Endothelial cell of umbilical vein (primary cell): ENCODE data around the gene CNTROB. TPM values are rescaled to one million over a fixed set of nuclear protein-coding genes. Genes with fewer than 3 reads are reported as not detected.

ENCODE experiments used
- BruUV-seq: library from RNA; stranded (reverse); fragments of 400-500 nt; replicated peaks from 2 replicates; lab custom pipeline; 2021; lab: Mats Ljungman, UMichigan
- CTCF ChIA-PET: fragments of 300-600, 350-600 bp; sonication (Branson Sonifier 250); formaldehyde crosslinking; loops from one replicate; lab custom pipeline; 2021; ENCODE audit warnings: antibody characterized with exemption, inconsistent platforms; lab: Charles Lee
- POLR2A ChIA-PET: fragments of 300-600, 350-600 bp; sonication (Branson Sonifier 250); formaldehyde crosslinking; loops from one replicate; lab custom pipeline; 2021; ENCODE audit warnings: antibody characterized with exemption, inconsistent platforms; lab: Charles Lee
- DNase-seq: peaks from one replicate; pipeline ENCODE4 v3.0.0-alpha.2; 2011; ENCODE audit warnings: low read depth, low spot score
- FAIRE-seq: peaks from 2 replicates; lab custom pipeline; 2011; peaks lifted over from hg19 to GRCh38; lab: Jason Lieb, UNC
- H2AFZ ChIP-seq: 2 replicates; pipeline ENCODE4 v1.6.0; 2012; ENCODE audit warnings: low read depth, low read length, control low read depth, inconsistent platforms
- H3K27ac ChIP-seq: 2 replicates; pipeline ENCODE4 v1.5.1; 2011; ENCODE audit warnings: low read depth, mild to moderate bottlenecking, control low read depth, low read length, moderate library complexity; ENCODE audit not compliant: insufficient read depth
- H3K27me3 ChIP-seq, 2 experiments: 2 replicates each; pipeline versions ENCODE4 v1.6.0 to v1.6.1; 2011; ENCODE audit warnings: low read length in 2 of 2, mixed read lengths in 1 of 2; ENCODE audit not compliant: control insufficient read depth in 2 of 2, insufficient read depth in 2 of 2
- H3K36me3 ChIP-seq, 2 experiments: 2 replicates in 1 of 2; 3 replicates in 1 of 2; pipeline ENCODE4 v1.5.1; 2011; ENCODE audit warnings: low read length in 2 of 2, mild to moderate bottlenecking in 1 of 2, moderate library complexity in 1 of 2; ENCODE audit not compliant: control insufficient read depth in 2 of 2, insufficient read depth in 2 of 2; ENCODE audit errors: extremely low read depth in 1 of 2
- H3K4me1 ChIP-seq: 3 replicates; pipeline ENCODE4 v1.5.1; 2011; ENCODE audit warnings: mild to moderate bottlenecking, low read length; ENCODE audit not compliant: control insufficient read depth, insufficient read depth; ENCODE audit errors: extremely low read depth
- H3K4me2 ChIP-seq: 2 replicates; pipeline ENCODE4 v1.6.1; 2011; ENCODE audit warnings: low read length, control low read depth, mixed read lengths; ENCODE audit not compliant: insufficient read depth
- H3K4me3 ChIP-seq, 3 experiments: fragments of 200-600 bp in 1 of 3; sonication (generic), shearing (Covaris generic) in 1 of 3; replicated peaks in 1 of 3; 2 replicates each; pipeline ENCODE4 v1.5.1; 2011 to 2016; ENCODE audit warnings: control low read depth in 3 of 3, low read length in 3 of 3, mild to moderate bottlenecking in 2 of 3, inconsistent platforms in 1 of 3, low read depth in 1 of 3, moderate library complexity in 1 of 3; ENCODE audit not compliant: insufficient read depth in 1 of 3
- H3K79me2 ChIP-seq: 2 replicates; pipeline ENCODE4 v1.6.0; 2012; ENCODE audit warnings: low read length, inconsistent platforms; ENCODE audit not compliant: control insufficient read depth, insufficient read depth
- H3K9ac ChIP-seq: replicated peaks from 2 replicates; pipeline ENCODE3; 2011; ENCODE audit warnings: low read length, control low read depth; ENCODE audit not compliant: insufficient read depth; ENCODE audit errors: extremely low read depth
- H3K9me1 ChIP-seq: replicated peaks from 3 replicates; pipeline ENCODE4 v1.6.0; 2011; ENCODE audit warnings: mild to moderate bottlenecking, low read length; ENCODE audit not compliant: control insufficient read depth, insufficient read depth; ENCODE audit errors: extremely low read depth
- H3K9me3 ChIP-seq: replicated peaks from 2 replicates; pipeline ENCODE4 v1.5.1; 2012; ENCODE audit warnings: low read length, inconsistent platforms; ENCODE audit not compliant: control insufficient read depth, insufficient read depth
- H4K20me1 ChIP-seq: replicated peaks from 2 replicates; pipeline ENCODE3; 2011; ENCODE audit warnings: mild to moderate bottlenecking, low read length; ENCODE audit not compliant: control insufficient read depth, insufficient read depth; ENCODE audit errors: extremely low read depth
- EZH2 ChIP-seq: IDR thresholded peaks from 2 replicates; pipeline ENCODE4 v1.6.1; 2012; ENCODE audit warnings: borderline replicate concordance, low read depth, mild to moderate bottlenecking, moderate library complexity, low read length, inconsistent platforms; ENCODE audit not compliant: severe bottlenecking
- FOS ChIP-seq: IDR thresholded peaks from 2 replicates; pipeline ENCODE4 v1.6.1; 2011; ENCODE audit warnings: mild to moderate bottlenecking, low read length, moderate library complexity, borderline replicate concordance; ENCODE audit not compliant: insufficient read depth
- GATA2 ChIP-seq: IDR thresholded peaks from 2 replicates; pipeline ENCODE4 v1.7.0; 2011; ENCODE audit warnings: low read depth, mild to moderate bottlenecking, moderate library complexity, mixed read lengths, low read length; ENCODE audit not compliant: insufficient read length, insufficient read depth
- JUN ChIP-seq: IDR thresholded peaks from 2 replicates; pipeline ENCODE4 v1.6.1; 2011; ENCODE audit warnings: borderline replicate concordance, low read depth; ENCODE audit not compliant: insufficient read length, insufficient read depth
- MYC ChIP-seq: IDR thresholded peaks from one replicate; pipeline ENCODE4 v1.6.1; 2011; ENCODE audit warnings: mild to moderate bottlenecking, low read depth, low read length
- POLR2A ChIP-seq: IDR thresholded peaks from 2 replicates; pipeline ENCODE4 v1.6.1; 2012; ENCODE audit warnings: low read depth, mild to moderate bottlenecking, control low read depth, low read length
- POLR2AphosphoS5 ChIP-seq: IDR thresholded peaks from 2 replicates; pipeline ENCODE4 v1.6.1; 2012; ENCODE audit warnings: low read depth, mild to moderate bottlenecking, control low read depth, low read length, moderate library complexity; ENCODE audit not compliant: insufficient read depth
- dilution Hi-C: fragments of 300-500 bp; cut with MboI; formaldehyde crosslinking; loops from one replicate; pipeline ENCODE4 v1.15.0; 2019; ENCODE audit warnings: low sequenced_read_pairs; ENCODE audit not compliant: extremely low pct_ligation_motif_present
- intact Hi-C: fragments of 100-400 bp; cut with micrococcal nuclease; formaldehyde crosslinking; loops from one replicate; pipeline ENCODE4 v1.10.0; 2022
- polyA plus RNA-seq, 4 experiments: library from polyadenylated mRNA; depleted of rRNA in 3 of 4; stranded (reverse) in 3 of 4; unstranded in 1 of 4; fragments of >200 nt; gene quantifications; 2 replicates each; pipeline versions ENCODE4 v1.2.1 to v1.2.3, GENCODE V29; 2011 to 2012; ENCODE audit warnings: missing spikeins in 1 of 4
- total RNA-seq: library from RNA; stranded (reverse); gene quantifications from 2 replicates; pipeline ENCODE4 v1.2.3, GENCODE V29; 2021
- TF ChIP-seq, protein P1 (sequence below): IDR thresholded peaks from 2 replicates; pipeline ENCODE4 v1.6.1; 2011; ENCODE audit not compliant: insufficient read depth, insufficient read length
- TF ChIP-seq, protein P2 (sequence below), 2 donors: IDR thresholded peaks; 1 replicate in 1 of 2; 2 replicates in 1 of 2; pipeline ENCODE4 v1.5.1; 2011; ENCODE audit warnings: low read length in 2 of 2, mild to moderate bottlenecking in 2 of 2, moderate library complexity in 2 of 2, control low read depth in 1 of 2, inconsistent platforms in 1 of 2, low read depth in 1 of 2; ENCODE audit not compliant: insufficient read depth in 1 of 2; ENCODE audit errors: extremely low read depth in 1 of 2

The CNTROB gene
- total and polyA plus RNA-seq, 2 donors (not counting 3 experiments of a cell fraction or from before 2014, with no cell fraction given): 24.9 to 47.2 TPM

DNA sequence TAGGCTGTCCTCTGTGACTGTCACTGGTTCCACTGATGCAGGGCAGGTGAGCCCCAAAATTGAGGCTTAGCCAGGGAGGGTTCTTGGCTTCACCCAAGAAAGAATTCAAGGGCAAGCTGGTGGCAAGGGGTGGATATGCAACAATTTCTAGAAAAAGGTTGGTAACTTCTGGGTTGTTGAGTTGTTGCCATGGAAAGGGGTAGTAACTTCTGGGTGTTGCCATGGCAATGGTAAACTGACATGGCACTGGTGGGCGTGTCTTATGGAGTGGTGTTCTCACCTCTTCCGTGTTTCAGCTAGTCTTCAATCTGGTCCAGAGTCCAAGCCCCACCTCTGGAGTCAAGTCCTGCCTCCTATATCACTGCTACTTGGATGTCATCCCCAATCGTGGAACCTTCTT is 60.9 kb downstream of the CNTROB start:
- intact Hi-C loops: no loop called here
- TF ChIP-seq POLR2A: no peak
- no peak for TF ChIP-seq EZH2
- TF ChIP-seq FOS: no peak
- TF ChIP-seq POLR2AphosphoS5: no peak
- TF ChIP-seq GATA2: no peak
- no peak for TF ChIP-seq MYC
- TF ChIP-seq, protein P1, sequence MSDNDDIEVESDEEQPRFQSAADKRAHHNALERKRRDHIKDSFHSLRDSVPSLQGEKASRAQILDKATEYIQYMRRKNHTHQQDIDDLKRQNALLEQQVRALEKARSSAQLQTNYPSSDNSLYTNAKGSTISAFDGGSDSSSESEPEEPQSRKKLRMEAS: no peak
- no peak for TF ChIP-seq JUN
- TF ChIP-seq, protein P2, sequence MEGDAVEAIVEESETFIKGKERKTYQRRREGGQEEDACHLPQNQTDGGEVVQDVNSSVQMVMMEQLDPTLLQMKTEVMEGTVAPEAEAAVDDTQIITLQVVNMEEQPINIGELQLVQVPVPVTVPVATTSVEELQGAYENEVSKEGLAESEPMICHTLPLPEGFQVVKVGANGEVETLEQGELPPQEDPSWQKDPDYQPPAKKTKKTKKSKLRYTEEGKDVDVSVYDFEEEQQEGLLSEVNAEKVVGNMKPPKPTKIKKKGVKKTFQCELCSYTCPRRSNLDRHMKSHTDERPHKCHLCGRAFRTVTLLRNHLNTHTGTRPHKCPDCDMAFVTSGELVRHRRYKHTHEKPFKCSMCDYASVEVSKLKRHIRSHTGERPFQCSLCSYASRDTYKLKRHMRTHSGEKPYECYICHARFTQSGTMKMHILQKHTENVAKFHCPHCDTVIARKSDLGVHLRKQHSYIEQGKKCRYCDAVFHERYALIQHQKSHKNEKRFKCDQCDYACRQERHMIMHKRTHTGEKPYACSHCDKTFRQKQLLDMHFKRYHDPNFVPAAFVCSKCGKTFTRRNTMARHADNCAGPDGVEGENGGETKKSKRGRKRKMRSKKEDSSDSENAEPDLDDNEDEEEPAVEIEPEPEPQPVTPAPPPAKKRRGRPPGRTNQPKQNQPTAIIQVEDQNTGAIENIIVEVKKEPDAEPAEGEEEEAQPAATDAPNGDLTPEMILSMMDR (IDR thresholded peaks at IDR 0.05; ENCODE audit: extremely low read depth in 1 of 2, insufficient read depth in 1 of 2, low read depth in 1 of 2, low read length in 2 of 2): no peak
- Histone ChIP-seq H2AFZ (no peak overlapping the region), H3K27ac (no peak overlapping the region), H3K4me2 (no peak overlapping the region), H3K4me1 (peaks cover 4% of the 10 kb centered on the region), H3K9me1 (no peaks in the 10 kb centered on the region), H3K79me2 (no peaks in the 10 kb centered on the region), H4K20me1 (no peaks in the 10 kb centered on the region), H3K4me3 (no peak overlapping the region), H3K36me3 (no peaks in the 10 kb centered on the region), H3K9ac (no peak overlapping the region), H3K9me3 (no peaks in the 10 kb centered on the region), H3K27me3 (peaks cover 5 to 17% of the 10 kb centered on the region in 2 experiments)
- CTCF ChIA-PET: interaction anchor here (0.9 to 4.7 kb wide), 6 partner anchors 9 to 123 kb away, joined by 3 to 81 read pairs (median 5); partner anchors contain the start of gene GUCY2D
- POLR2A ChIA-PET: no interaction called here
- no peak for DNase-seq
- dilution Hi-C loops: no loop called here
- FAIRE-seq: no peak
- no TSS peak for BruUV-seq
